GM10266 (cell line): ENCODE measurements around the gene PKNOX2.

Experiments used
- DNase-seq: peaks from one replicate; pipeline ENCODE4 v3.0.0; 2012; ENCODE audit errors: extremely low spot score
- CTCF ChIP-seq: IDR thresholded peaks from 2 replicates; pipeline ENCODE4 v1.5.1; 2012; ENCODE audit warnings: mild to moderate bottlenecking, low read depth; ENCODE audit not compliant: control insufficient read depth, insufficient read depth; ENCODE audit errors: missing control alignments

PKNOX2 gene

GRCh38 chr11:125261588-125261987 is 97.0 kb downstream of the PKNOX2 start:
- DNase-seq: no peak
- TF ChIP-seq CTCF: no peak

GRCh38 chr11:125262194-125262829 is 97.8 kb downstream of the PKNOX2 start:
- no peak for DNase-seq
- no peak for TF ChIP-seq CTCF

- TF ChIP-seq CTCF: no peak
- DNase-seq: no peak
These were observed 98.3 kb downstream of the PKNOX2 start for GRCh38 chr11:125262830-125263218.

- DNase-seq: no peak
These were observed 98.8 kb downstream of the PKNOX2 start for GRCh38 chr11:125263268-125263790.

GRCh38 chr11:125264100-125265022 is 99.8 kb downstream of the PKNOX2 start:
- DNase-seq: no peak
- TF ChIP-seq CTCF: no peak

More at GRCh38 chr11:125263268-125263790, 98.8 kb downstream of the PKNOX2 start:
- no peak for TF ChIP-seq CTCF

- no peak for TF ChIP-seq CTCF
- no peak for DNase-seq
These were observed 103.0 kb downstream of the PKNOX2 start for GRCh38 chr11:125267548-125267947.
